Retinal pigment epithelial cell (primary cell): ENCODE results near the gene FN3KRP.

ENCODE experiments used
- DNase-seq: peaks from one replicate; pipeline ENCODE4 v3.0.0-alpha.2; 2010; ENCODE audit warnings: low read depth
- H3K4me3 ChIP-seq: 2 replicates; pipeline ENCODE4 v1.5.1; 2011; ENCODE audit warnings: mild to moderate bottlenecking, low read length, control low read depth, moderate library complexity
- TF ChIP-seq, protein P1 (sequence below): conservative IDR thresholded peaks from 2 replicates; pipeline ENCODE4 v1.5.1; 2011; ENCODE audit warnings: low read depth, low read length, control low read depth, inconsistent platforms

FN3KRP gene

DNA sequence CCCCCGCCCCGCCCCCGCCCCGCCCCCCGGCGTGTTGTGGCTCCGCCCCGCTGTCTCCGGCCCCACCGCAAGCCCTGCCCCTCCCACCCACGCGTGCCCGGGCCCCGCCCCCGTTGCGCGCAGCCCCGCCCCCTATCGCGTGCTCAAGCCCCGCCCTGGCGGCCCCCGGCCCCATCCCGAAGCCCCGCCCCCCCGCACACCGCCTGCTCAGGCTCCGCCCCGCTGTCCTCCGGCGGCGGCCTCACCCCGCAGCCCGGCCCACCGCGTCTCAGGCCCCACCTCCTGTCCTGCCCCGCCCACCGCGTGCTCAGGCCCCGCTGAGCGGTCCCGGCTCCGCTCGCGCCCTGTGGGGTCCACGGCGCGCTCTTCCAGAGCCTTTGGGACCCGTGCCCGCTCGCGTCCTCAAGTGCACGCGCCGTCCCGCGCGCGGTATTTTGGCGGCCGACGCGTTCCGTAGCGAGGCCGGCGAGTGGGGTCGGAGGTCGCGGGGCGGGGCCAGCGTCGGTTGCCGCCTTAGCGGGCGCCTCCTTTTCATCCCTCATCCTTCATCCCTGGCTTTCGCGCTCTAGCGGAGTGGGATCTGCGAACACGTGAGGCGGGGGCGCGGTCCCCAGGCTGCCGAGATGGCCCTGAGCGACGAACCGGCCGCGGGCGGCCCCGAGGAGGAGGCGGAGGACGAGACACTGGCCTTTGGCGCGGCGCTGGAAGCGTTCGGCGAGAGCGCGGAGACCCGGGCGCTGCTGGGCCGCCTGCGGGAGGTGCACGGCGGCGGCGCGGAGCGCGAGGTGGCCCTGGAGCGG, 35.3 kb downstream of the FN3KRP start, which contains the start of gene TBCD:
Gene TBCD, plus strand, starts transcription at position 495 of the 800 bp plus-strand sequence. Its CDS starts 129 bp downstream, at position 624.
- TF ChIP-seq, protein P1, sequence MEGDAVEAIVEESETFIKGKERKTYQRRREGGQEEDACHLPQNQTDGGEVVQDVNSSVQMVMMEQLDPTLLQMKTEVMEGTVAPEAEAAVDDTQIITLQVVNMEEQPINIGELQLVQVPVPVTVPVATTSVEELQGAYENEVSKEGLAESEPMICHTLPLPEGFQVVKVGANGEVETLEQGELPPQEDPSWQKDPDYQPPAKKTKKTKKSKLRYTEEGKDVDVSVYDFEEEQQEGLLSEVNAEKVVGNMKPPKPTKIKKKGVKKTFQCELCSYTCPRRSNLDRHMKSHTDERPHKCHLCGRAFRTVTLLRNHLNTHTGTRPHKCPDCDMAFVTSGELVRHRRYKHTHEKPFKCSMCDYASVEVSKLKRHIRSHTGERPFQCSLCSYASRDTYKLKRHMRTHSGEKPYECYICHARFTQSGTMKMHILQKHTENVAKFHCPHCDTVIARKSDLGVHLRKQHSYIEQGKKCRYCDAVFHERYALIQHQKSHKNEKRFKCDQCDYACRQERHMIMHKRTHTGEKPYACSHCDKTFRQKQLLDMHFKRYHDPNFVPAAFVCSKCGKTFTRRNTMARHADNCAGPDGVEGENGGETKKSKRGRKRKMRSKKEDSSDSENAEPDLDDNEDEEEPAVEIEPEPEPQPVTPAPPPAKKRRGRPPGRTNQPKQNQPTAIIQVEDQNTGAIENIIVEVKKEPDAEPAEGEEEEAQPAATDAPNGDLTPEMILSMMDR, result no peak
- H3K4me3 ChIP-seq, result peak within 1 kb of the TSS; percentile 79
- peak; percentile 46 for DNase-seq

- H3K4me3 ChIP-seq, result peak overlapping the region; percentile 79
- TF ChIP-seq, protein P1, result no peak
- DNase-seq, result no peak
Measured at GRCh38 chr17:82752371-82753200, 36.1 kb downstream of the FN3KRP start.

DNA sequence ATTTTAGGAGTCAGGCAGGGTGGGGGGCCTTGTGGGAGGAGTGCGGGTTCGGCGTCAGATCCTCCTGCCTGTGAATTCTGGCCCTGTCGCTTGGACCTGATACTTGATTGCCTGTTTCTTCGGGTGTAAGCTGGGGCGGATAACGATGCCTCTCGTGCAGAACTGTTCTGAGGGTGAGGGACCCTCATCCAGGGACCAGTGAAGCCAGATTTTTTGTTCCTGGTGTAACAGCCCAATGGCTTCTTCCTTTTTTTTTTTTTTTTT, 36.6 kb downstream of the FN3KRP start:
- no peak for DNase-seq
- peak overlapping the region; percentile 79 for H3K4me3 ChIP-seq
- TF ChIP-seq, protein P1, result no peak

DNA sequence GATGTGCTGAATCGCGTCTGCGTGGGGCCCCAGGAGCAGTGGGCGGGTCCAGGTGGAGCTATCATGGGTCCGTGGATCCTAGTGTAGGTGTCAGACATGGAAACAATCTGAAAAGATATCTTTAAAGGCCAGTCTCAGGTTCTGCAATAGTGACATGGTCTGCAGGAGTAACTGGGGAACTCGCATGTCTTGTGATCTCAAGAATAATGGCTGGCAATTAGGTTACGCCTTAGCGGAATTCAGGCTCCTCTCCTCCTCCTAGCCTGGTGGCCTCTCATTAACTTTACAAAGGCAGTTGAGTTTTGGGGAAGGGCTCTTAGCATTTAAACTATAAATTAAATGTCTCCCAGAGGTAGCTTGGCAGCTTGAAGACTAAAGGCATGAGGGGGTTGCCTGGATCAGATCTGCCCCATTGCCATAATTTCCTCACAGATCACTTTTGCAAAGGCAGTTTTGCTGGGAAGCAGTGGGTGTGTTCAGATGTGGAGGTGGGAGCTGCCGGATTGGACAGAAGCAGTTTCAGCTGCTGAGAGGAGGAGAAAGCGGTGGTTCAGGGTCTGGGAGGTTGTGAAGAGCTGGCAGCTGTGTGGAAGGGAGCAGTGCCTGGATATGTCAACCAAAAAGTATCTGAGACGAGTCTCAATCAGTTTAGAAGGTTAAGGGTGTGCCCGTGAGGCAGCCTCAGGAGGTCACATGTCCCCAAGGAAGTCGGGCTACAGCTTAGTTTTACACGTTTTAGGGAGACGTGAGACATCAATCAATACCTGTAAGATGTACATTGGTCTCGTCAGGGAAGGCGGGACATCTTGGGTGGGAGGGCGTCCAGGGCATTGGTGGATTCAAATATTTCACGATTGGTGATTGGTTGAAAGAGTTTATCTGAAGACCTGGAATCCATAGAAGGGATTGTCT, 38.0 kb downstream of the FN3KRP start:
- TF ChIP-seq, protein P1, result no peak
- H3K4me3 ChIP-seq, result peak overlapping the region; percentile 67
- DNase-seq, result peak; percentile 81

GRCh38 chr17:82756166-82756565, 39.7 kb downstream of the FN3KRP start:
- DNase-seq, result no peak
- TF ChIP-seq, protein P1, result no peak
- no peak overlapping the region for H3K4me3 ChIP-seq

DNA sequence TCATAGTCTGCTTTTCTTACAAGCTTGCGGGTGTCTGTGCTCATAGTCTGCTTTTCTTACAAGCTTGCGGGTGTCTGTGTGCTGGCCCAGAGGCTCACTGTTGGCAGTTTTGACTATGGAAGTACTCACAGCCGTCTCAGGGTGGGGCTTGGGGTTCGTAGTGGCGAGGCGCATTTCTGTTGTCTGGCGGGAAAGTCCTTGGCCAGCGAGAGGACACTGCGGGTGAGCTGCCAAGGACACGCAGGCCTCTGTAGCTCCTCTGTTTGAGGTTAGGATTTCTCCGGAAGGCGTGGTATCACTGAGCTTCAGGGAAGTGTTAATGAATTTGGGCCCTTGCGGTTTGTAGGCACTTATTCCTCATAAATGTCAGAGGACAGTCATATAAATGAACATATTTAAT, 48.9 kb downstream of the FN3KRP start:
- TF ChIP-seq, protein P1, result no peak
- DNase-seq, result no peak
- no peak overlapping the region for H3K4me3 ChIP-seq
